Mononuclear cell (primary cell): ENCODE results near the gene PLD1. TPM values are rescaled to one million over a fixed set of nuclear protein-coding genes. Genes with fewer than 3 reads are reported as not detected.

Experiments used
- H3K27me3 ChIP-seq: 2 replicates; pipeline ENCODE4 v1.6.0; 2011; ENCODE audit warnings: low read length, control low read depth; ENCODE audit not compliant: insufficient read depth
- H3K4me1 ChIP-seq: 2 replicates; pipeline ENCODE4 v1.5.1; 2011; ENCODE audit warnings: mild to moderate bottlenecking, low read length, control low read depth; ENCODE audit not compliant: insufficient read depth
- H3K4me3 ChIP-seq: 2 replicates; pipeline ENCODE4 v1.5.1; 2011; ENCODE audit warnings: mild to moderate bottlenecking, low read length, moderate library complexity
- H3K9me3 ChIP-seq: 2 replicates; pipeline ENCODE4 v1.5.1; 2011; ENCODE audit warnings: low read depth, mild to moderate bottlenecking, control low read depth, low read length
- total RNA-seq: library from RNA; depleted of rRNA; stranded (reverse); fragments of >200 nt; gene quantifications from one replicate; pipeline ENCODE4 v1.2.3, GENCODE V29; 2012

The PLD1 gene
- total RNA-seq, 1 donor, result 10.4 TPM

DNA sequence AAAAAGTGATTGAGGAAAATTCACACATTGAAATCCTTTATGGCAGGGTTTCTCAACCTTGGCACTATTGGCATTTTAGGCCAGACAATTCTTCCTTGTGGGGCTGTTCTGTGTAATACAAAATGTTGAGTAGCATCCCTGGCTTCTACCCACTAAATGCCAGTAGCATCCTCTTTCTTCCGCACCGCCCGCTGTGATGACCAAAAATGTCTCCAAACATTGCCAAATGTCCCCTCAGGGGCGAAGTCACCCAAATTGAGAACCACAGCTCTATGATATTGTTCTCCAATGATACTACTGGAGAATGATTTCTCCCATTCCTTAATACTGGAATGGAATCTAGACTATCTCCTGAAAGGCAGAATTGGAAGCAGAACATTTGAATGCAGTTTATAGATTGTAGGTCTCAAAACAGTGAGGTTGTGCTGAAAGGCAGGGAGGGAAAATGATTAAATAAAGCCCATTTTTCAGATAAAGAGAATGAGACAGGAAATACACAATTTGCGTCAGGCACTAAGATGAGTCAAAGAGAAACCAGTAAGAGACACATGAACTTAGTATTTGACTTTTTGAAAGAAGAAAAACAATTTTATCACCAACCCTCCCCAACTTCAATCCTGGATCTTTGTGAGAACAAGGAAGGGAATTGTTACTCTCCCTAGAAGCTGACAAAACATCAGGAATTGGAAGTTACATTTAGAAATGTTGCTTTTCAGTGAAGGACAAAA, 248.5 kb downstream of the PLD1 start:
- no peaks in the 10 kb centered on the region for H3K9me3 ChIP-seq
- no peaks in the 10 kb centered on the region for H3K27me3 ChIP-seq
- no peak overlapping the region for H3K4me3 ChIP-seq
- peaks cover 24% of the 10 kb centered on the region for H3K4me1 ChIP-seq

DNA sequence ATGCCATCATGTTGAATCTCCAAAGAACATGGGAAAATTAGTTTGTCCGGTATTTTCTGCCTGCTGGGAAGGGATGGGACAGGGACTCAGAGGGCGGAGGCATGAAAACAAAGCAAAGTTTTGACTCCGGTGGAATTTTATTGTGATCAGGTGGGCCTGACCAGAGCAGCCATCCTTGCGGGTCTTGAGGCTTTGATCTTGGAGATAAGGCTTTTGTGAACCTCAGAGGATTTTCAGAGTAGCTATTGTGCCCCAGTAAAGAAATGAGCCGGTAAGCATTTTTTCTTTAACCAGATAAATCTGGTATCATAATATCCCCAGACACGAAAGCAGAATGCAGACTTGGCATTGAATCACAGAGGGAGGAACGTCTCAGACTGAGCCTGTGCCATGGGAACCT, 250.7 kb downstream of the PLD1 start:
- Histone ChIP-seq H3K4me3 (no peak overlapping the region), H3K27me3 (no peaks in the 10 kb centered on the region), H3K4me1 (peaks cover 3% of the 10 kb centered on the region), H3K9me3 (no peaks in the 10 kb centered on the region)

DNA sequence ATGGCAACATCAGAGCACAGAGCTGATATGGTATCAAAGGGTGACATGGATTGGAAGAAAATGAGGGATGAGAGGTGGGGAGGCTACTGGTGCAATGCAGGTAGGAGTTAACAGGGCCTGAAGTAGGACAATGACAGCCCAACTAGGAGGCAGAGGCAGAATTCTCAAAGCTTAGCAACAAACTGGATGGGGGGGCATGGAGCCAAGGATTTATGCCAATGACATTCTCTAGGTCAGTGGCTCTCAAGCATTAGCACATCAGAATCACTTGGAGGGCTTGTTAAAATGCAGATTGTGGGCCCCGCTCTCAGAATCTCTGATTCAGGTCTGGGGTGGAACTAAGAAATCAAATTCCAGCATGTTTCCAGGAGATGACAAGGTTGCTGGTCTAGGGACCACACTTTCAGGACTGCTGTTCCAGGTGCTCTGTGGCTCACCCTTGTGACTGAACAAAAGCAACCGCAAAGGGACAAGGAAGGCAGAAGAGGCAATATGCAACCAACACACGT, 252.0 kb downstream of the PLD1 start:
- Histone ChIP-seq H3K4me1 (peaks cover 9% of the 10 kb centered on the region), H3K4me3 (no peak overlapping the region), H3K27me3 (no peaks in the 10 kb centered on the region), H3K9me3 (no peaks in the 10 kb centered on the region)

DNA sequence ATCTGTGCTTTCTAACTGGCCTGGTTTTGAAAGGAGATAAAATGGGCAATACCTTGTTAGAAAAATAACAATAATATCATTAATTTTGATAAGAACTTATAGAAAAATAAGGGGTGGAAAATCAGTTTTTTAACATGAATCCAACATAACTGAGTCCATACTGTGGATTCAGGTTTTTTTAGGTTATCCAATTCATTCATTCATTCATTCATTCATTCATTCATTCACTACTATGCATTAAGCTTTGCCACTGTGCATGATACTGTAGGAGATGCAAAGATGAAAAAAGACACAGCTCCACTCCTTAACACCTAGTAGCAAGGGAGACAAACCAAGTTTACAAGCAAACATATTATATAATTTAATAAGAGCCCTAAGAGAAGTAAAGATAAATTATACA, 253.1 kb downstream of the PLD1 start:
- H3K4me3 ChIP-seq, result no peak overlapping the region
- no peaks in the 10 kb centered on the region for H3K9me3 ChIP-seq
- peaks cover 18% of the 10 kb centered on the region for H3K4me1 ChIP-seq

GRCh38 chr3:171556574-171557145, 253.6 kb downstream of the PLD1 start:
- Histone ChIP-seq H3K4me1 (peaks cover 18% of the 10 kb centered on the region), H3K4me3 (no peak overlapping the region)

More for the DNA sequence above, 253.1 kb downstream of the PLD1 start:
- no peaks in the 10 kb centered on the region for H3K27me3 ChIP-seq

DNA sequence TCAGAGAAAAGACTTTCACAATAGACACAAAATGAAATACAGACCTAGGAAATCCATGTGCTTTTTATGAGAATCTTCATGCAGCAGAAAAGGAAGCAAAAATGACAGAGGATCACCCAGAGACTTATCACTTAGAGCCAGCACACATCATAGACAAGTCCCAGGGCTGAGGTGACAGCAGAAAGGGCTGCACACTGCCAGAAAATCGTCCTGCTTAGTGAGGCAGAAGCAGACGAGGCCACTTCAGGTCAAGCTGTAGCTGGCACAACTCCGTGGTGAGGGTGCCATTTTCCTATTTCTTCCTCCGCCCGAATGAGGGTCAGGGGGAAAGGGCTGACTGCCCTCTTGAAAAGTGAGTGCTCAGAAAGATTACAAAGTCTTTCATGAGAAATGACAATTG, 254.1 kb downstream of the PLD1 start:
- Histone ChIP-seq H3K4me1 (peaks cover 18% of the 10 kb centered on the region), H3K9me3 (no peaks in the 10 kb centered on the region), H3K27me3 (no peaks in the 10 kb centered on the region), H3K4me3 (no peak overlapping the region)

More at GRCh38 chr3:171556574-171557145, 253.6 kb downstream of the PLD1 start:
- Histone ChIP-seq H3K9me3 (no peaks in the 10 kb centered on the region), H3K27me3 (no peaks in the 10 kb centered on the region)

GRCh38 chr3:171553086-171553485, 257.2 kb downstream of the PLD1 start:
- no peaks in the 10 kb centered on the region for H3K9me3 ChIP-seq
- no peaks in the 10 kb centered on the region for H3K27me3 ChIP-seq
- H3K4me1 ChIP-seq, result peaks cover 18% of the 10 kb centered on the region
- no peak overlapping the region for H3K4me3 ChIP-seq

DNA sequence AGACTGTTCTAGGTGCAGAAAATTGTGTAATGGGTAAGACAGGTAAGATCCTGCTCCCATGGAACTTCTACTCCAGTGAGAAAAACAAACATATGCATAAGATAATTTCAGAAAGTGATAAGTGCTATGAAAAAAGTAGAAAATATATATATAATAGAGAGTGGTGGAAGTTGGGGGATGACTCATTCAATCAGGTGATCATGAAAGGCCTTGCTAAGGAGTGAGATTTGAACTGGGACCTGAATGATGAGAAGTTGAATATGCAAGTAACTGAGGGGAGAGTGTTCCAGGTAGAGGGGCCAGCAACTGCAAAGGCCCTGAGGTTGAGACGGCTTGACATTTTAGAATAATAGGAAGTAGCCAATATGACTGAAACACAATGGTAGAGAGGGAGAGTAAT, 257.8 kb downstream of the PLD1 start:
- Histone ChIP-seq H3K27me3 (no peaks in the 10 kb centered on the region), H3K4me3 (no peak overlapping the region), H3K9me3 (no peaks in the 10 kb centered on the region), H3K4me1 (peaks cover 18% of the 10 kb centered on the region)

DNA sequence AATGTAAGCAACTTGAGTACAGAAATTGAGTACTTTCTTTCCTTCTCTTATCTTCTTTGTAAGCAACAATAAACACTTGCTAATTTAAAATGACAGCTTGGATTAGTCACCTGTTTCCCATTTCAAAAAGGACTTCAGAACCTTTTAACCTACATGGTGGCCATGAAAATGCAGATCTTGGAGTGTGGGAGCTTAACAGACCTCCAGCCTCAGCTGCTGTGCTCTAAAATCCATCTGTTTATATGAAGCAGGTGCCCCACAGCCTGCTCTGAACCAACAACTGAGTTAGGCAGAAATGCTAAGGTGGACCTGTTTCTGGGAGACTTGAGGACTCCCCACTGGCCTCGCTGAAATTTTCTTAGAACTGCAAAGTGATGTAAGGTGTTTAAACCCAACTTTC, 259.0 kb downstream of the PLD1 start:
- no peak overlapping the region for H3K4me3 ChIP-seq
- H3K9me3 ChIP-seq, result no peaks in the 10 kb centered on the region
- H3K4me1 ChIP-seq, result peaks cover 18% of the 10 kb centered on the region
- H3K27me3 ChIP-seq, result no peaks in the 10 kb centered on the region

Other genes starting within 250 kb of the PLD1 start
- gene TMEM212, start 32.9 kb upstream of the PLD1 start, total RNA-seq, result not detected
- gene FNDC3B, start 229.1 kb upstream of the PLD1 start, total RNA-seq, result 46.1 TPM